Measurements from ENCODE around the gene UBL7. TPM values are rescaled to one million over a fixed set of nuclear protein-coding genes. Genes with fewer than 3 reads are reported as not detected.

Gene UBL7
- total and polyA plus RNA-seq, 2 of the 8 experiments (the other 6 are each of a cell fraction or from before 2014, with no cell fraction given), result 71.5 to 183 TPM

DNA sequence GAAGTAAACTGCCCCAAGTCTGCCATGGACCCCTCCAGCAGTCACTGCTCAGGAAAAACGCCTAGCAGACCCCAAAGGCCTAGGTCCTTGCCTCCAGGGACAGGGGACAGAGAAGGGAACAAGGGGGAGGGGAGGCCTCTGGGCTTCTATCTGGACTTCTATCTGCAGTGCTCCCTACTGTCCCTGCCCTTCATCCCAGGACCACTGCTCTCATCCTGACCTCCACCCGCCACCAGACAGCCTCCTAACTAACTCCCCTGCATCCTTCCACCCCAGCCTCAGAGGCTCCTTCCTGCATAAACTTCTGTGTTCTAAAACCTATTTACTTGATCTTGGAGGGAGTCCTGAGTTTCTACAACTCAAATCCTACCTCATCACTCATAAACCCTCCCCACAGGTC, 52.6 kb downstream of the UBL7 start (continued):
- TF ChIP-seq RAD21 (IDR thresholded peaks at IDR 0.05 in 1 of 2, conservative IDR thresholded peaks at IDR 0.05 in 1 of 2; ENCODE audit: low read depth in 2 of 2, low read length in 2 of 2), result no peak
- no peak for TF ChIP-seq POLR2A (IDR thresholded peaks at IDR 0.05; ENCODE audit: control extremely low read depth in 1 of 2, low read depth in 2 of 2, low read length in 2 of 2)

Data from H1 (cell line).